GM12878 (cell line): ENCODE measurements around the gene NOXA1. TPM values are rescaled to one million over a fixed set of nuclear protein-coding genes. Genes with fewer than 3 reads are reported as not detected.

Experiments
- ATAC-seq: fragments of 200-7000 bp; cut with Tn5 transposase; 3 replicates; pipeline ENCODE4 v1.9.1; 2020; ENCODE audit warnings: mild to moderate bottlenecking, moderate library complexity
- BruUV-seq: library from RNA; stranded (reverse); fragments of 400-500 nt; replicated peaks from 2 replicates; lab custom pipeline; 2021; lab: Mats Ljungman, UMichigan
- CTCF ChIA-PET: fragments of 300-600 bp; sonication (Branson Sonifier 250); formaldehyde crosslinking; extraction: SDS; loops from one replicate; lab custom pipeline; 2021; ENCODE audit warnings: inconsistent platforms; lab: Yijun Ruan, JAX
- POLR2A ChIA-PET: fragments of 350-600 bp; formaldehyde crosslinking; extraction: SDS; loops from one replicate; lab custom pipeline; 2021; ENCODE audit warnings: inconsistent platforms; lab: Charles Lee
- RAD21 ChIA-PET: fragments of 300-600 bp; sonication (Branson Sonifier 250); formaldehyde crosslinking; loops from one replicate; lab custom pipeline; 2023; ENCODE audit warnings: antibody characterized with exemption; ENCODE audit not compliant: unreplicated experiment; lab: Charles Lee
- SMC1A ChIA-PET: fragments of 300-600 bp; sonication (Branson Sonifier 250); formaldehyde crosslinking; loops from one replicate; lab custom pipeline; 2023; ENCODE audit not compliant: unreplicated experiment, uncharacterized antibody; lab: Charles Lee
- DNase-seq: peaks from one replicate; pipeline ENCODE4 v3.0.0-alpha.2; 2011; ENCODE audit warnings: low read depth, low spot score
- FAIRE-seq: peaks from 3 replicates; lab custom pipeline; 2011; peaks lifted over from hg19 to GRCh38; lab: Jason Lieb, UNC
- H2AFZ ChIP-seq: 2 replicates; pipeline ENCODE4 v1.6.0; 2011; ENCODE audit warnings: low read depth, low read length, control low read depth; ENCODE audit not compliant: control insufficient read depth
- H3K27ac ChIP-seq: 2 replicates; pipeline ENCODE4 v1.5.1; 2011; ENCODE audit warnings: control low read depth; ENCODE audit not compliant: control insufficient read depth, insufficient read depth
- H3K27me3 ChIP-seq, 2 experiments: replicated peaks in 1 of 2; 2 replicates each; pipeline versions ENCODE4 v1.6.0 to v1.6.1; 2011; ENCODE audit warnings: low read length in 1 of 2; ENCODE audit not compliant: control insufficient read depth in 2 of 2, insufficient read depth in 2 of 2
- H3K36me3 ChIP-seq, 2 experiments: 2 replicates each; pipeline ENCODE4 v1.5.1; 2011; ENCODE audit warnings: low read length in 1 of 2; ENCODE audit not compliant: control insufficient read depth in 2 of 2, insufficient read depth in 2 of 2
- H3K4me1 ChIP-seq: 2 replicates; pipeline ENCODE4 v1.6.1; 2011; ENCODE audit warnings: mild to moderate bottlenecking, low read length, moderate library complexity, mixed read lengths; ENCODE audit not compliant: control insufficient read depth, insufficient read depth
- H3K4me2 ChIP-seq: 2 replicates; pipeline ENCODE4 v1.6.0; 2011; ENCODE audit warnings: control low read depth; ENCODE audit not compliant: control insufficient read depth, insufficient read depth
- H3K4me3 ChIP-seq: fragments of 200-600 bp; sonication (generic); 2 replicates; pipeline ENCODE4 v1.5.1; 2016
- H3K79me2 ChIP-seq: 2 replicates; pipeline ENCODE4 v1.6.0; 2011; ENCODE audit warnings: low read length; ENCODE audit not compliant: control insufficient read depth, insufficient read depth
- H3K9ac ChIP-seq: 2 replicates; pipeline ENCODE4 v1.8.0; 2011; ENCODE audit warnings: low read length, control low read depth, mixed read lengths; ENCODE audit not compliant: control insufficient read depth, insufficient read depth
- H3K9me3 ChIP-seq: replicated peaks from 3 replicates; pipeline ENCODE4 v1.5.1; 2011; ENCODE audit warnings: mild to moderate bottlenecking, low read length; ENCODE audit not compliant: control insufficient read depth, insufficient read depth
- H4K20me1 ChIP-seq: 2 replicates; pipeline ENCODE4 v1.6.0; 2011; ENCODE audit not compliant: control insufficient read depth, insufficient read depth
- MTA2 ChIP-seq: fragments of 450-650 bp; IDR thresholded peaks from 2 replicates; pipeline ENCODE4 v1.6.1; 2016; ENCODE audit warnings: low read depth, mild to moderate bottlenecking, moderate library complexity
- WGBS: methylation state at CpG from one replicate; pipeline ENCODE4 v1.1.6; 2016; ENCODE audit warnings: low lambda C conversion rate; ENCODE audit not compliant: insufficient replicate concordance, insufficient coverage; ENCODE audit errors: missing lambda C conversion rate; 5-methylcytosine and 5-hydroxymethylcytosine counted together
- in situ Hi-C: fragments of 300-500 bp; cut with MboI; formaldehyde crosslinking; loops from 9 replicates; pipeline ENCODE4 v1.14.3; 2018; ENCODE audit warnings: mixed read lengths
- intact Hi-C: fragments of 100-400 bp; cut with micrococcal nuclease; formaldehyde crosslinking; loops from one replicate; pipeline ENCODE4 v1.14.2; 2022; ENCODE audit not compliant: unreplicated experiment
- polyA plus RNA-seq, 11 experiments: library from polyadenylated mRNA; depleted of rRNA in 4 of 11; unstranded in 6 of 11; stranded (reverse) in 5 of 11; fragments of >200 nt; fragmentation: Nextera tagmentation in 4 of 11; fragmentation: Illumina TruSeq in 1 of 11; extraction: Ambion mirVana in 4 of 11; extraction: Trizol in 1 of 11; gene quantifications; 1 replicate in 1 of 11; 2 replicates in 10 of 11; pipeline versions ENCODE4 v1.2.1 to v1.2.3, GENCODE V29; 2011 to 2016; ENCODE audit warnings: inconsistent platforms in 2 of 11, missing spikeins in 2 of 11, low read depth in 1 of 11
- total RNA-seq, 4 experiments: library from RNA; depleted of rRNA in 3 of 4; stranded (reverse); fragments of >200 nt in 3 of 4; fragmentation: Illumina TruSeq in 1 of 4; extraction: Trizol in 1 of 4; gene quantifications; 2 replicates each; pipeline versions ENCODE4 v1.2.1 to v1.2.3, GENCODE V29; 2013 to 2021
- TF ChIP-seq, protein P1 (sequence below): fragments of 450-650 bp; IDR thresholded peaks from 2 replicates; pipeline ENCODE4 v1.6.1; 2017; ENCODE audit warnings: antibody characterized with exemption, mild to moderate bottlenecking, moderate library complexity

Gene NOXA1
- total and polyA plus RNA-seq, 10 of the 15 experiments (the other 5 are each of a cell fraction or from before 2014, with no cell fraction given), result 0.08 to 0.20 TPM; not detected in 8

DNA sequence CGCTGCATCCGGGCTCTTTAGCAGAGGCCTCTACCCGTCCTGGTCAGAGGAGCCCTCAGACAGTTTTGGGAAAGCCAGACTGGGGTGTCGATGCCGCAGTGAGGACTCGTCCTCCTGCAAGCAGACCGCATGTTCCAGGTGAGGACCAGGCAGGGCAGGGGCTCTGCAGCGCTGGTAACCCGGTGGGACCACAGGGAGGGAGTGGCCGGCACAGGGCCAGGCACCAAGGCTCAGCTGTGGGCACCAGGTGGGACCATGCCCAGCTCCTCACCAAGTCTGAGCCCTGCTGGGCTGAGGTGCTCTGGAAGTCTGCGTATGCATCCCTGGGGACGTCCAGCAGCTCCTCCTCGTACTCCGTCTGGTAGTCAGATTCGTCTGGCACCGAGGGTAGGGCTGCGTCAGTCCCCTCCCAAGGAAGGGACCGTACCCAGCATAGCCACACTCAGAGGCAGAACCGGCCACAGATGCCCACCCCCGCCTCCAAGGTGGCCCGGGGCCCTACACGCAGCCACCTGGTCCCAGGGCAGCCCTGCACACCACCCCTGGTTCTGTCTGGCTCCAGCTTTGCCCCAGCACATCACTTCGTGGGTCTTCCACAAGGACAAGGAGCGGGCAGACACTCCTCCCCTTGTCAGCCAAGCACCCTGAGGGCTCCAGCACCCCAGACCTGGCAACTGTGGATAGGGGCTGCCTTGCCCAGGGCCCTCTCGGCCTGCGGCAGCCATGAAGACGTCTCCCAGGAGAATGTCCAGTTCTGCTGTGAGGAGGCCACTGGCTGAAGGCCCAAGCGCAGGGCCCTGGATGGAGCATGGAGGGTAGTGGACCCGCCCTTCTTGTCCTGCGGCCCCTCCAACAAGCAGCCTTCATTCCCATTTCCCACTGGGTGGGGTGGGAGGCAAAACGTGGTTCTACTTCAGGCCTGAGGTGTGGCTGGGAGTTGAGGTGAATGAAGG is 37.4 kb downstream of the NOXA1 start (continued):
- TF ChIP-seq, protein P1, sequence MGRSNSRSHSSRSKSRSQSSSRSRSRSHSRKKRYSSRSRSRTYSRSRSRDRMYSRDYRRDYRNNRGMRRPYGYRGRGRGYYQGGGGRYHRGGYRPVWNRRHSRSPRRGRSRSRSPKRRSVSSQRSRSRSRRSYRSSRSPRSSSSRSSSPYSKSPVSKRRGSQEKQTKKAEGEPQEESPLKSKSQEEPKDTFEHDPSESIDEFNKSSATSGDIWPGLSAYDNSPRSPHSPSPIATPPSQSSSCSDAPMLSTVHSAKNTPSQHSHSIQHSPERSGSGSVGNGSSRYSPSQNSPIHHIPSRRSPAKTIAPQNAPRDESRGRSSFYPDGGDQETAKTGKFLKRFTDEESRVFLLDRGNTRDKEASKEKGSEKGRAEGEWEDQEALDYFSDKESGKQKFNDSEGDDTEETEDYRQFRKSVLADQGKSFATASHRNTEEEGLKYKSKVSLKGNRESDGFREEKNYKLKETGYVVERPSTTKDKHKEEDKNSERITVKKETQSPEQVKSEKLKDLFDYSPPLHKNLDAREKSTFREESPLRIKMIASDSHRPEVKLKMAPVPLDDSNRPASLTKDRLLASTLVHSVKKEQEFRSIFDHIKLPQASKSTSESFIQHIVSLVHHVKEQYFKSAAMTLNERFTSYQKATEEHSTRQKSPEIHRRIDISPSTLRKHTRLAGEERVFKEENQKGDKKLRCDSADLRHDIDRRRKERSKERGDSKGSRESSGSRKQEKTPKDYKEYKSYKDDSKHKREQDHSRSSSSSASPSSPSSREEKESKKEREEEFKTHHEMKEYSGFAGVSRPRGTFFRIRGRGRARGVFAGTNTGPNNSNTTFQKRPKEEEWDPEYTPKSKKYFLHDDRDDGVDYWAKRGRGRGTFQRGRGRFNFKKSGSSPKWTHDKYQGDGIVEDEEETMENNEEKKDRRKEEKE, result no peak

DNA sequence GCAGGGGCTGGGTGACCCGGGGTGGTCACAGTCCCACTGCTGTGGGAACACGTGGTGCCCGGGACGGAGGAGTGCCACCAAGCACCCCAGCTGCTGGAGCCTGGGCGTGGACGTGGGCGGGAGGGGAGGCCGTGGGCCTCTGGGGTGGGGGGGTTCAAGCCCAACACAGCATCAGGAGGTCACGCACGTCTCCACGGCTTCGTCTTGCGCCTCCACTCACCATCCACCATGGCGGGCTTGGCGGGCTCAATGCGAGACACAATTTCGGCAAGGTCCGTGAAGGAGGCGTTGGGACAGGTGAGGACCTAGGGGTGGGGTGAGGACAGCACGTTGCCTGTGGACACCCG is 38.1 kb downstream of the NOXA1 start:
- BruUV-seq, result no TSS peak
- ChIA-PET CTCF (no interaction called here), RAD21 (no interaction called here), POLR2A (no interaction called here), SMC1A (no interaction called here)
- no peak for DNase-seq
- ATAC-seq, result no peak
- Histone ChIP-seq H3K4me2 (peak overlapping the region; percentile 78; the same call in 1 of the 2 replicates), H3K9me3 (no peaks in the 10 kb centered on the region), H3K9ac (no peak overlapping the region), H3K4me3 (no peak overlapping the region), H3K4me1 (peaks cover 26% of the 10 kb centered on the region), H2AFZ (peak overlapping the region; percentile 73), H3K27me3 (no peaks in the 10 kb centered on the region), H3K27ac (no peak overlapping the region), H4K20me1 (no peaks in the 10 kb centered on the region), H3K36me3 (no peaks in the 10 kb centered on the region), H3K79me2 (peaks cover 9% of the 10 kb centered on the region)
- 91% methylated on average over 14 of the region's 21 CpGs for WGBS
- intact Hi-C loops, result loop anchor here (10.0 kb wide), 1 partner anchor 64 kb away; no protein-coding TSS in a partner anchor
- in situ Hi-C loops, result no loop called here
- no peak for FAIRE-seq
- TF ChIP-seq MTA2, result no peak
